ENCODE measurements around the gene WNT3.

WNT3 gene

DNA sequence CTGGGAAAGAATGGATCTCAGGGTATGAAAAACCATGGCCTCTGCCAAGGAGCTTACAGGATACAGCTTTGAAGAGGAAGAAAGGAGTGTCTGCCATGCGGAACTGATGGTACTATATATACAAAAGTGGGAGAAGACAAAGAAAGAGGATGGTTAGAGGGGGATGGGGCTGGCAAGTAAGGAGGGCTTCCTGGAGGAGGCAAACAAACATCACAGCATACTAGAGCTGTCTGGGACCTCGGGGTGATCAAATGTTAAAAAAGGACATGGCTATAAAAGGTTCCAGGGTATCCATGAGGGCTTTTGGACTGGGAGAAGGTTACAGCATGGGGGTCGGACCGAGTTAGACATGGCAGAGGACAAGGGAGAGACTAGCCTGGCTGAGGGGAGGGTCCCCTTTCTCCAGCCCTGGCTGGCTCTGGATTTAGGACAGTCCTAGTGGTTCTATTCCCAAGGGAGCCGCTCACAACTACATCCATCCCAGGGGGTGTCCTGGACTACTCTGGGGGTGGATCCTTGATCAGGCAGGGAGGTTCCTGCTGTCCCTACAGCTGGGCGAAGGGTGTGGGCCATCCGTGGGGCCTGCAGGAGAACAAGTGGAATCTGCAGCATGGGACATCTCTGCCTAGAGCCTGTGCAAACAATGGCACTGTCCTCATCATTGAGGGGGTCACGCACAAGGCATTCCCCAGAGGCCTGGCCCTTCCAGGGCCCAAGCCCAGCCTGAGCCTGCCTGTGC is 45.1 kb upstream of the WNT3 start:
- no peak overlapping the region for H3K4me3 ChIP-seq (ENCODE audit: low read depth, low read length)
- TF ChIP-seq ZNF747 (tag by site-specific recombination; IDR thresholded peaks at IDR 0.05) (no peak), GLIS1 (tag by site-specific recombination; IDR thresholded peaks at IDR 0.05) (peak; percentile 57)
- 0 out of 2 replicates have a peak, but pooled peaks cover under 1% of the 10 kb centered on the region for H3K4me1 ChIP-seq (ENCODE audit: control insufficient read depth, insufficient read depth, low read length)
- H3K9me3 ChIP-seq (ENCODE audit: control insufficient read depth, insufficient read depth, low read depth, low read length) = no peaks in the 10 kb centered on the region
- CTCF ChIA-PET = interaction anchor here (0.6 kb wide), 1 partner anchor 21 kb away, joined by 3 read pairs; no protein-coding TSS in a partner anchor
- no peaks in the 10 kb centered on the region for H3K36me3 ChIP-seq (ENCODE audit: control insufficient read depth in 2 of 2, insufficient read depth in 1 of 2, low read length in 2 of 2)
- H3K27ac ChIP-seq (ENCODE audit: extremely low read depth, low read depth, low read length) = no peak overlapping the region
- POLR2A ChIA-PET = no interaction called here

DNA sequence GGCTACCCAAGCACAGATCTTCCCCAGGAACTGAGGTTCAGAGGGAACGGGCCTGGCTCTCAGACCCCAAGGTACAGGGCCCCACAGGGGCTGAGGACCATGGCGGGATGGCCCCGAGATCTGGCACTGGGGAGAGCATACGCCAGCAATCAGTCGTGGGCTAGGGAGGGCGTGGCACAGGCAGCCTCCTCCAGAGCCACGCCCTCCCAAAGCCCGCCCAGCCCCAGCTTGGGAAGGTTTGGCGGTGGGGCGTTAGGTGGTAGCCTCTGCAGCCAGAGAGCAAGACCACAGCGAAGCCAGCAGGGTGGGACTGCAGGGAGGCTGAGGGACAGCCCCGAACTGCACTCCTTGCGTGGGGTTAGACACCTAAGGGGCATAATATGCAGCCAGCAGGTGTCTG is 44.5 kb upstream of the WNT3 start:
- TF ChIP-seq, protein P1, sequence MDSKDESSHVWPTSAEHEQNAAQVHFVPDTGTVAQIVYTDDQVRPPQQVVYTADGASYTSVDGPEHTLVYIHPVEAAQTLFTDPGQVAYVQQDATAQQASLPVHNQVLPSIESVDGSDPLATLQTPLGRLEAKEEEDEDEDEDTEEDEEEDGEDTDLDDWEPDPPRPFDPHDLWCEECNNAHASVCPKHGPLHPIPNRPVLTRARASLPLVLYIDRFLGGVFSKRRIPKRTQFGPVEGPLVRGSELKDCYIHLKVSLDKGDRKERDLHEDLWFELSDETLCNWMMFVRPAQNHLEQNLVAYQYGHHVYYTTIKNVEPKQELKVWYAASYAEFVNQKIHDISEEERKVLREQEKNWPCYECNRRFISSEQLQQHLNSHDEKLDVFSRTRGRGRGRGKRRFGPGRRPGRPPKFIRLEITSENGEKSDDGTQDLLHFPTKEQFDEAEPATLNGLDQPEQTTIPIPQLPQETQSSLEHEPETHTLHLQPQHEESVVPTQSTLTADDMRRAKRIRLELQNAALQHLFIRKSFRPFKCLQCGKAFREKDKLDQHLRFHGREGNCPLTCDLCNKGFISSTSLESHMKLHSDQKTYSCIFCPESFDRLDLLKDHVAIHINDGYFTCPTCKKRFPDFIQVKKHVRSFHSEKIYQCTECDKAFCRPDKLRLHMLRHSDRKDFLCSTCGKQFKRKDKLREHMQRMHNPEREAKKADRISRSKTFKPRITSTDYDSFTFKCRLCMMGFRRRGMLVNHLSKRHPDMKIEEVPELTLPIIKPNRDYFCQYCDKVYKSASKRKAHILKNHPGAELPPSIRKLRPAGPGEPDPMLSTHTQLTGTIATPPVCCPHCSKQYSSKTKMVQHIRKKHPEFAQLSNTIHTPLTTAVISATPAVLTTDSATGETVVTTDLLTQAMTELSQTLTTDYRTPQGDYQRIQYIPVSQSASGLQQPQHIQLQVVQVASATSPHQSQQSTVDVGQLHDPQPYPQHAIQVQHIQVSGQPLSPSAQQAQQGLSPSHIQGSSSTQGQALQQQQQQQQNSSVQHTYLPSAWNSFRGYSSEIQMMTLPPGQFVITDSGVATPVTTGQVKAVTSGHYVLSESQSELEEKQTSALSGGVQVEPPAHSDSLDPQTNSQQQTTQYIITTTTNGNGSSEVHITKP (tag by site-specific recombination; IDR thresholded peaks at IDR 0.05) = no peak
- TF ChIP-seq KLF1 (tag by site-specific recombination; IDR thresholded peaks at IDR 0.05) (peak; percentile 83), ZFP41 (tag by site-specific recombination; IDR thresholded peaks at IDR 0.05; ENCODE audit: borderline replicate concordance) (no peak), ZNF202 (tag by site-specific recombination; IDR thresholded peaks at IDR 0.05; ENCODE audit: borderline replicate concordance) (no peak), KLF9 (tag by site-specific recombination; IDR thresholded peaks at IDR 0.05; ENCODE audit: low read depth) (peak; percentile 55; the same call in 1 of the 2 replicates)
- Histone ChIP-seq H3K4me1 (ENCODE audit: control insufficient read depth, insufficient read depth, low read length) (no peaks in the 10 kb centered on the region), H3K36me3 (ENCODE audit: control insufficient read depth in 2 of 2, insufficient read depth in 1 of 2, low read length in 2 of 2) (no peaks in the 10 kb centered on the region), H3K27ac (ENCODE audit: extremely low read depth, low read depth, low read length) (no peak overlapping the region), H3K9me3 (ENCODE audit: control insufficient read depth, insufficient read depth, low read depth, low read length) (no peaks in the 10 kb centered on the region), H3K4me3 (ENCODE audit: low read depth, low read length) (no peak overlapping the region)
- ChIA-PET CTCF (no interaction called here), POLR2A (no interaction called here)

DNA sequence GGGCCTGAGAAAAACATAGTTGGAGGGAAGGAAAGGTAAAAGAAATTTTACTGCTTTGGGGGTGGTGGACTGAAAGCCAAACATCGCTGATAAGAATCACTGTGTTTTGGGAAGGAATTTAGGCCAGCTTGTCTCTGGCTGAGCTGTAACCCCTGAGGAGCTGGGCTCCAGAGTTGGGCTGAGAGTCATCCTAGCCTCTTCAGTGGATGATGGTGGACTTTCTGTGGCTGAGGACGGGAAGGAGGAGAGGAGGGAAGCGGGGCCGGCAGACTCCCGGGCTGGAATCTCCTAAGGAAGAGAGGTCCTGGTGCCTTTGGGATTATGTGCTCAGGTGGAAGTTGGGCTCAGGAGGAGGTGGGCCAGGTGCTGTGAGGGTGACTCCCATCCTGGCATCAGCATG is 41.5 kb upstream of the WNT3 start:
- POLR2A ChIA-PET = no interaction called here
- CTCF ChIA-PET = interaction anchor here (0.5 to 3.6 kb wide), 4 partner anchors 17 to 455 kb away, joined by 3 to 24 read pairs (median 4); no protein-coding TSS in a partner anchor
- Histone ChIP-seq H3K4me3 (ENCODE audit: low read depth, low read length) (no peak overlapping the region), H3K36me3 (ENCODE audit: control insufficient read depth in 2 of 2, insufficient read depth in 1 of 2, low read length in 2 of 2) (no peaks in the 10 kb centered on the region), H3K27ac (ENCODE audit: extremely low read depth, low read depth, low read length) (no peak overlapping the region), H3K9me3 (ENCODE audit: control insufficient read depth, insufficient read depth, low read depth, low read length) (no peaks in the 10 kb centered on the region), H3K4me1 (ENCODE audit: control insufficient read depth, insufficient read depth, low read length) (no peaks in the 10 kb centered on the region)
- no peak for TF ChIP-seq ZNF146 (tag by site-specific recombination; IDR thresholded peaks at IDR 0.05)
- no peak for TF ChIP-seq ZNF214 (tag by site-specific recombination; IDR thresholded peaks at IDR 0.05; ENCODE audit: borderline replicate concordance)
- no peak for TF ChIP-seq ZNF473 (tag by site-specific recombination; IDR thresholded peaks at IDR 0.05)
- TF ChIP-seq, protein P2, sequence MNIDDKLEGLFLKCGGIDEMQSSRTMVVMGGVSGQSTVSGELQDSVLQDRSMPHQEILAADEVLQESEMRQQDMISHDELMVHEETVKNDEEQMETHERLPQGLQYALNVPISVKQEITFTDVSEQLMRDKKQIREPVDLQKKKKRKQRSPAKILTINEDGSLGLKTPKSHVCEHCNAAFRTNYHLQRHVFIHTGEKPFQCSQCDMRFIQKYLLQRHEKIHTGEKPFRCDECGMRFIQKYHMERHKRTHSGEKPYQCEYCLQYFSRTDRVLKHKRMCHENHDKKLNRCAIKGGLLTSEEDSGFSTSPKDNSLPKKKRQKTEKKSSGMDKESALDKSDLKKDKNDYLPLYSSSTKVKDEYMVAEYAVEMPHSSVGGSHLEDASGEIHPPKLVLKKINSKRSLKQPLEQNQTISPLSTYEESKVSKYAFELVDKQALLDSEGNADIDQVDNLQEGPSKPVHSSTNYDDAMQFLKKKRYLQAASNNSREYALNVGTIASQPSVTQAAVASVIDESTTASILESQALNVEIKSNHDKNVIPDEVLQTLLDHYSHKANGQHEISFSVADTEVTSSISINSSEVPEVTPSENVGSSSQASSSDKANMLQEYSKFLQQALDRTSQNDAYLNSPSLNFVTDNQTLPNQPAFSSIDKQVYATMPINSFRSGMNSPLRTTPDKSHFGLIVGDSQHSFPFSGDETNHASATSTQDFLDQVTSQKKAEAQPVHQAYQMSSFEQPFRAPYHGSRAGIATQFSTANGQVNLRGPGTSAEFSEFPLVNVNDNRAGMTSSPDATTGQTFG (tag by site-specific recombination; IDR thresholded peaks at IDR 0.05; ENCODE audit: borderline replicate concordance) = no peak
- no peak for TF ChIP-seq ZNF423 (tag by site-specific recombination; IDR thresholded peaks at IDR 0.05)
- TF ChIP-seq, protein P3, sequence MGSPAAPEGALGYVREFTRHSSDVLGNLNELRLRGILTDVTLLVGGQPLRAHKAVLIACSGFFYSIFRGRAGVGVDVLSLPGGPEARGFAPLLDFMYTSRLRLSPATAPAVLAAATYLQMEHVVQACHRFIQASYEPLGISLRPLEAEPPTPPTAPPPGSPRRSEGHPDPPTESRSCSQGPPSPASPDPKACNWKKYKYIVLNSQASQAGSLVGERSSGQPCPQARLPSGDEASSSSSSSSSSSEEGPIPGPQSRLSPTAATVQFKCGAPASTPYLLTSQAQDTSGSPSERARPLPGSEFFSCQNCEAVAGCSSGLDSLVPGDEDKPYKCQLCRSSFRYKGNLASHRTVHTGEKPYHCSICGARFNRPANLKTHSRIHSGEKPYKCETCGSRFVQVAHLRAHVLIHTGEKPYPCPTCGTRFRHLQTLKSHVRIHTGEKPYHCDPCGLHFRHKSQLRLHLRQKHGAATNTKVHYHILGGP (tag by site-specific recombination; IDR thresholded peaks at IDR 0.05) = no peak
- TF ChIP-seq, protein P4, sequence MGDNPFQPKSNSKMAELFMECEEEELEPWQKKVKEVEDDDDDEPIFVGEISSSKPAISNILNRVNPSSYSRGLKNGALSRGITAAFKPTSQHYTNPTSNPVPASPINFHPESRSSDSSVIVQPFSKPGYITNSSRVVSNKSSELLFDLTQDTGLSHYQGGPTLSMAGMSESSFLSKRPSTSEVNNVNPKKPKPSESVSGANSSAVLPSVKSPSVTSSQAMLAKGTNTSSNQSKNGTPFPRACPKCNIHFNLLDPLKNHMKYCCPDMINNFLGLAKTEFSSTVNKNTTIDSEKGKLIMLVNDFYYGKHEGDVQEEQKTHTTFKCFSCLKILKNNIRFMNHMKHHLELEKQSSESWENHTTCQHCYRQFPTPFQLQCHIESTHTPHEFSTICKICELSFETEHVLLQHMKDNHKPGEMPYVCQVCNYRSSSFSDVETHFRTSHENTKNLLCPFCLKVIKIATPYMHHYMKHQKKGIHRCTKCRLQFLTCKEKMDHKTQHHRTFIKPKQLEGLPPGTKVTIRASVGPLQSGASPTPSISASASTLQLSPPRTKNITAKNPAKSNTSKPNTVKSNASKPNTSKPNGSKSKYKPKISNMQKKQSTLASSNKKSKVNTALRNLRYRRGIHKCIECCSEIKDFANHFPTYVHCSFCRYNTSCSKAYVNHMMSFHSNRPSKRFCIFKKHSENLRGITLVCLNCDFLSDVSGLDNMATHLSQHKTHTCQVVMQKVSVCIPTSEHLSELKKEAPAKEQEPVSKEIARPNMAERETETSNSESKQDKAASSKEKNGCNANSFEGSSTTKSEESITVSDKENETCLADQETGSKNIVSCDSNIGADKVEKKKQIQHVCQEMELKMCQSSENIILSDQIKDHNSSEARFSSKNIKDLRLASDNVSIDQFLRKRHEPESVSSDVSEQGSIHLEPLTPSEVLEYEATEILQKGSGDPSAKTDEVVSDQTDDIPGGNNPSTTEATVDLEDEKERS (tag by site-specific recombination; IDR thresholded peaks at IDR 0.05) = no peak
- TF ChIP-seq ZNF175 (tag by site-specific recombination; IDR thresholded peaks at IDR 0.05) = no peak
- TF ChIP-seq, protein P5, sequence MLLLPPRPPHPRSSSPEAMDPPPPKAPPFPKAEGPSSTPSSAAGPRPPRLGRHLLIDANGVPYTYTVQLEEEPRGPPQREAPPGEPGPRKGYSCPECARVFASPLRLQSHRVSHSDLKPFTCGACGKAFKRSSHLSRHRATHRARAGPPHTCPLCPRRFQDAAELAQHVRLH (tag by site-specific recombination; IDR thresholded peaks at IDR 0.05) = no peak
- TF ChIP-seq MZF1 (tag by site-specific recombination; IDR thresholded peaks at IDR 0.05; ENCODE audit: borderline replicate concordance) = no peak
- no peak for TF ChIP-seq ZNF433 (tag by site-specific recombination; IDR thresholded peaks at IDR 0.05; ENCODE audit: low read depth)
- TF ChIP-seq ZFP3 (tag by site-specific recombination; IDR thresholded peaks at IDR 0.05; ENCODE audit: low read depth) = no peak
